T-helper 1 cell treated with Interleukin-12 subunit alpha and Interleukin-12 subunit beta and Interleukin-4 antibody, amounts not matched to agents 30 ng/mL and 1 ng/mL, for 36 hours (primary cell): ENCODE data around the gene DLG2. TPM values are rescaled to one million over a fixed set of nuclear protein-coding genes. Genes with fewer than 3 reads are reported as not detected.

Source experiments
- intact Hi-C: fragments of 100-400 bp; cut with micrococcal nuclease; formaldehyde crosslinking; loops from one replicate; pipeline ENCODE4 v1.15.1; 2024
- total RNA-seq: library from RNA; stranded (reverse); gene quantifications from 2 replicates; pipeline ENCODE4 v1.2.3, GENCODE V29; 2022

DLG2 gene
- total RNA-seq, 1 donor from 2014 or later, result 0.88 TPM

- intact Hi-C loops, result no loop called here
Measured at GRCh38 chr11:84145616-84146185, 1481.4 kb downstream of the DLG2 start.

DNA sequence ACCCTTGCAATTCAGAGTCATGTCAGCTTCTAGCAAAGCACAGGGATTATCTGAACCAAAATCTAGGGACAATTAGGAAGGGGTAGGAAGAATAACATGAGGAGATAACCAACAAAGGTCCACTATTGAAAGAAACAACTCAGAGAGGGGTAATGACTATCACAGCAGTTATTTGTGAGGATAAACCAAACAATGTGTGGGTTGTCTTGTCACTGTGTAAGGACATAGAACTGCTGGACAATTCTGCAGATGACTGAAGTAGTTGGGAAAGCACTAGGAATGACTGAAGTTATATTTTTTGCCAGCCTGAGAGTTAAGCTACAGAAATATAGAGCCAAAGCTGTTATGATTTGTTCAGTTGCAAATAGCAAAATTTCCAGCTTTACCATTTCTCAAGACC, 1482.6 kb downstream of the DLG2 start:
- intact Hi-C loops, result no loop called here

DNA sequence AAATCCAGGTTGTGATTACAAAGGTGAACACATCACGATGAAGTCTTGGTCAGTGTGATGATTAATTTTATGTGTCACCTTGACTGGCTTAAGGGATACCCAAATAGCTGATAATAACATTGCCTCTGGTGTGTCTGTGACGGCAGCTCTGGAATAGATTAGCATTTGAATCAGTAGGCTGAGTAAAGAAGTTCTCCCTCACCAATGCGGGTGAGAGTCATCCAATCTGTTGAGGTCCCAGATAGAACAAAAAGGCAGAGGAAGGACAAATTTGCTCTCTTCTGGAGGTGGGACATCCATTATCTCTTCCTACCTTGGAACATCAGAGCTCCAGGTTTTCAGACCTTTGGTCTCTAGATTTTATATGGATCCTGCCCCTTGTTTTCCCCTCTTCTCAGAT, 1484.7 kb downstream of the DLG2 start:
- intact Hi-C loops, result no loop called here

DNA sequence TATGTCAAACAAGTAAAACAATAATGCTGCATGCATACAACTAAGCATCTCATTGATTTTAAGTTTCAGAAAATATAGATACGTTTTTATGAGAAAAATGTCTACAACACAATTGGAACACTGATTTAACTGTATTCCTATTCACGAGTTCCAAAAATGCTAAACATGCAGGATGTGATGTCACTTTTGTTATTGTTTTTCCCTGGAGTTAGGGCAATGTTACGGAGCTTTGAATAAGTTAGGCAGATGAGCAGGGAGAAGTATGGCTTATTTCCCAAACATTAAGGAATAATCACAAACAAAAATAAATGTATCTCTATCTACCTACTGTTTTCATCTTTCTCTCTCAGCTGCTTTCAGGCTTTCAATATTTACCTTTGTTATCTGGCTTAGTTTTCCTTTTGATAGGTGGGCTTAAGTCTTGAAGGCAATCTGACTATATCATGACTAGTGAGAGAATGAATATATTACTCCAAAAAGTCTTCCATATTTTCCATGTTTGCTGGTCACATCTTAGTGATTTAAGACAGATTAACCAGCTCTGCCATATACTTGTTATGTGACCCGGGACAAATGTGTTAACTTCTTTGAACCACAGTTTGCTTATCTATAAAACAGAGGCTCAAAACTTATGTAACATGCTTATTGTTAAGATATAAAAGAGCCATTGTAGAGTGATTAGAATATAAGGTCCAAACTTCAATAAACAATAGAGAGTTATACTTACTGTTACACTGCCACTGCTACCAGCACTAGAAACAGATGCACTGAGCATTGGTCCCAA, 1486.6 kb downstream of the DLG2 start:
- intact Hi-C loops, result no loop called here

DNA sequence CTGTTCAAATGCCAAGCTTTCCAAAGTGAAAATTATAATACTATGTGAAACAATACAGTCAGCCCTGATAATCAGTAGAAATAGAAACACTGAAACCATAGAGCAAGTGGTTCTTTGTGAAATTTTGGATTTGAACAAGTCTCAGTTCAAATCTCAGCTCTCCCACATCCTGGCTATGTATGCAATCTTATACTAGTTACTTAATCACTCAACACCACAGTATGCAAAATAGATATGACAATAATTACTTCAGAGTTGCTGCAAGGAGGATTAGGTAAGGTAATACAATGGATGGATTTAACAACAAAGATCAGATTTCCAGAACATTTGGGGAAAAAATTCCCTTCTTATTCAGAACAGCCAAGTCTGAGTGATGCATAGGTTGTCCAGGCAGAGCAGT, 1489.2 kb downstream of the DLG2 start:
- intact Hi-C loops, result no loop called here

DNA sequence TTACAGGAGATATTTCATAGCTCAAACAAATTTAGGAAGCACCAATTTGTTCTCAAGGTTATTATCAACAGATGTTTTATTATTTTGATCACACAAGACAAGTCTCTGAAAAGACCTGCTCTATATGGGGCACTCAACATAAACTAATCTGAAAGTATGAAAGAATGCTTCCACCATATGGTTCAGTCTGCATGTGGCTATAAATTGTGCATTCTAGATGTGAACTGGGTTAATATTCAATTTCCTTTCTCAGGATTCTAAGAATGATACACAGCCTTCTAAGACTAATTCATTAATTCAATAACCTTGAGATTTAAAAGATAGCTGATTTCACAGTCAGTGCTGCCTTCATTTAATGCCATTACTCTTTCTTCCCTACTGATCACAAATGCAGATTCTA, 1489.6 kb downstream of the DLG2 start:
- intact Hi-C loops, result no loop called here

DNA sequence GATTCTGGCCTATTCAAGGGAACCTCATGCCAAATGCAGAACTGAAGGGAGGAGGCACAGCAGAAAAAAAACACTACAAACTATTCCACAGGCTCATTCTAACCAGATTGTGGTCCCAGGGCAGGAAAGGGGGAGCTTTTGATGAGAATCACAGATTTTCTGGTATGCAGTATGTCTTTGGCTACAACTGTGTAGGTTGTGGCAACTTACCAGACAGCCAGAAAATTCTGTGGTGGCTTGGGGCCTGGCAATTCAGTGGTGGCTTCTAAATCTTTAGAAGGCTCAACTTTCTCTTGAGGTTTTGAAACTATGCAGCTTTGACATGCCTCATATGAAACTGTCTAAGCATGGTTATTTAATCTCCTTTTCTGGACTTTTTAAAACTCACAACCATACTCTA, 1490.2 kb downstream of the DLG2 start:
- intact Hi-C loops, result no loop called here

- intact Hi-C loops, result no loop called here
Measured at GRCh38 chr11:84130646-84131427, 1496.3 kb downstream of the DLG2 start.

GRCh38 chr11:84129961-84130576, 1497.1 kb downstream of the DLG2 start:
- intact Hi-C loops, result no loop called here

GRCh38 chr11:84128840-84129239, 1498.3 kb downstream of the DLG2 start:
- intact Hi-C loops, result no loop called here

GRCh38 chr11:84117394-84117793, 1509.8 kb downstream of the DLG2 start:
- intact Hi-C loops, result no loop called here

DNA sequence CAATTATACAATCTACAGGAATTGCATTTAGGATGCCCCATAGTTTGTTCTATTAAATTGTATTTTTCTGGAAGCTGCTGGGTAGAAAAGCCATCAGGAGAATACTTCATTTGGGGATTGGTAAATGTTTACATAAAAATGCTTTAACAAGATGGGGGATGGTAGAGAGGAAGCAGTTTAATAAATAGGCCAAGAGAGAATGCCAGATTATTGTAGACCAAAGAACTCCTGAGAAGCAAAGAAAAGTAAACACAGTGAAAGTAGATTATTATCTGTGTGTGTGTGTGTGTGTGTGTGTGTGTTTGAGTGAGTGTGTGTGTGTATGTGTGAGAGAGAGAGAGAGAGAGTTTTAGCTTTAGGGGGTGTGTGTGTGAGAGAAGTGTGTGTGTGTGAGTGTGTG, 1520.6 kb downstream of the DLG2 start:
- intact Hi-C loops, result no loop called here

DNA sequence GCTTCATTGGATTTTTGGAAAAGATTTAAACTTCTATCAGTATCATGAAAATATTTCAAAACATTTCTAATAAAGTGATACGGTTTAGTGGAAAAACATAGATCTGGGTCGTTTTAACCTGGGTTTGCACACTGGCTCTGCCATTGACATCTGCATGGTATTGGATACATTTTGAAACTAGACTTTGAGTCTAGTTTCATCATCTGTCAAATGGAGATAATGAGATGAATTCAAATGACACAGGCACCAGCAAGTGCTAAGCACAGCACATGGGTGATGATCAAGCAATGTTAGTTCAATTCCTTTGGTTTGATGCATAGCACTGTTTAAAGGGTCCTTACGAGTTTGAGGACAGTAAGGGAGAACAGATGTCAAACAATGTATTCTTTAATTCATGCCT, 1522.0 kb downstream of the DLG2 start:
- intact Hi-C loops, result no loop called here

DNA sequence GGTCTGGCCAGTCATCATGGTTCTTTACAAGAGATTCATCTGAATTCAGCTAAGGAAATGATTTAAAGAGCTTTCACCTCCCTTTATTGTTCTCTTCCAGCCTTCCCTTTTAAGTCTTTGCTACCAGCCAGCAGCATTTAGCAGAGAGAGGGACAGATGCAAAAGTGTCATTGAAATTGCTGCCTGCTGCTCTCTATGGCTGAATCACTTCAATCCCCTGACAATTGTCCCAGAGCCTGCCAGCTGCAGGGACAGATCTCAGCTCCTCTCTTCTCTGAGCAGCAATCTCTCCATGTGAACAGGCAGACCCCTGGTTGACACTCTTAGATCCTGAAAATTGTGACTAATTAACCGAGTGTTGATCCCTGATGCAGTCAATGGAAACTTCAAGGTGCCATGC, 1524.0 kb downstream of the DLG2 start:
- intact Hi-C loops, result no loop called here

- intact Hi-C loops, result no loop called here
Measured at GRCh38 chr11:84097186-84097585, 1530.0 kb downstream of the DLG2 start.

- intact Hi-C loops, result no loop called here
Measured at GRCh38 chr11:84091212-84091986, 1535.7 kb downstream of the DLG2 start.

- intact Hi-C loops, result no loop called here
Measured at GRCh38 chr11:84089072-84090057, 1537.8 kb downstream of the DLG2 start.

GRCh38 chr11:84071851-84072250, 1555.3 kb downstream of the DLG2 start:
- intact Hi-C loops, result no loop called here

GRCh38 chr11:84069048-84069447, 1558.1 kb downstream of the DLG2 start:
- intact Hi-C loops, result no loop called here

GRCh38 chr11:84061726-84062125, 1565.4 kb downstream of the DLG2 start:
- intact Hi-C loops, result no loop called here
